Smooth muscle cell (in vitro differentiated cells): ENCODE data around the gene FKBP2. TPM values are rescaled to one million over a fixed set of nuclear protein-coding genes. Genes with fewer than 3 reads are reported as not detected.

Experiments used
- DNase-seq: peaks from one replicate; lab custom pipeline; 2025; ENCODE audit not compliant: unreplicated experiment; lab: John Stamatoyannopoulos, UW
- H2AFZ ChIP-seq: fragments of 200-600 bp; sonication (generic); 2 replicates; pipeline ENCODE4 v1.6.0; 2016; ENCODE audit warnings: antibody characterized with exemption, low read depth, mild to moderate bottlenecking
- H3F3A ChIP-seq: fragments of 200-600 bp; sonication (generic); 2 replicates; pipeline ENCODE4 v1.6.0; 2017; ENCODE audit warnings: antibody characterized with exemption, low read depth
- H3K27ac ChIP-seq: fragments of 200-600 bp; sonication (generic); 2 replicates; pipeline ENCODE4 v1.5.1; 2016; ENCODE audit warnings: low read depth, mild to moderate bottlenecking
- H3K27me3 ChIP-seq: fragments of 200-600 bp; sonication (generic); 2 replicates; pipeline ENCODE4 v1.6.1; 2016; ENCODE audit warnings: low read depth, mild to moderate bottlenecking
- H3K36me3 ChIP-seq: fragments of 200-600 bp; sonication (generic); 2 replicates; pipeline ENCODE4 v1.5.1; 2016; ENCODE audit warnings: low read depth
- H3K4me1 ChIP-seq: fragments of 200-600 bp; sonication (generic); 2 replicates; pipeline ENCODE4 v1.5.1; 2016; ENCODE audit warnings: low read depth
- H3K4me2 ChIP-seq: fragments of 200-600 bp; sonication (generic); 2 replicates; pipeline ENCODE4 v1.6.0; 2016; ENCODE audit warnings: mild to moderate bottlenecking
- H3K4me3 ChIP-seq: fragments of 200-600 bp; sonication (generic); 2 replicates; pipeline ENCODE4 v1.5.1; 2016; ENCODE audit warnings: mild to moderate bottlenecking
- H3K79me2 ChIP-seq: fragments of 200-600 bp; sonication (generic); 2 replicates; pipeline ENCODE4 v1.6.0; 2016; ENCODE audit warnings: low read depth, mild to moderate bottlenecking
- H3K9ac ChIP-seq: fragments of 200-600 bp; sonication (generic); 2 replicates; pipeline ENCODE4 v1.6.0; 2016; ENCODE audit warnings: low read depth
- H3K9me3 ChIP-seq: fragments of 200-600 bp; sonication (generic); replicated peaks from 2 replicates; pipeline ENCODE4 v1.5.1; 2016; ENCODE audit warnings: low read depth
- H4K20me1 ChIP-seq: fragments of 200-600 bp; sonication (generic); 2 replicates; pipeline ENCODE4 v1.6.0; 2016; ENCODE audit warnings: low read depth
- CTCF ChIP-seq: fragments of 200-600 bp; sonication (generic); IDR thresholded peaks from 2 replicates; pipeline ENCODE4 v1.5.1; 2017; ENCODE audit warnings: borderline replicate concordance, mild to moderate bottlenecking, antibody characterized with exemption; ENCODE audit not compliant: insufficient read depth, poor library complexity, severe bottlenecking
- WGBS: methylation state at CpG from one replicate; pipeline ENCODE4 v1.1.7; 2016; ENCODE audit warnings: low lambda C conversion rate; 5-methylcytosine and 5-hydroxymethylcytosine counted together
- polyA plus RNA-seq: library from polyadenylated mRNA; unstranded; fragments of >200 nt; fragmentation: Nextera tagmentation; extraction: Ambion mirVana; gene quantifications from 2 replicates; pipeline ENCODE4 v1.2.1, GENCODE V29; 2016
- total RNA-seq: library from RNA; depleted of rRNA; stranded (reverse); fragments of >200 nt; gene quantifications from 2 replicates; pipeline ENCODE4 v1.2.3, GENCODE V29; 2014

FKBP2 gene
- total and polyA plus RNA-seq, 2 experiments from 2014 or later, result 51.3 to 231 TPM

GRCh38 chr11:64258946-64259532 is 18.1 kb downstream of the FKBP2 start:
- Histone ChIP-seq H3K27me3 (no peaks in the 10 kb centered on the region), H3K4me2 (no peak overlapping the region), H3K27ac (no peak overlapping the region), H3K9ac (no peak overlapping the region), H3K9me3 (no peaks in the 10 kb centered on the region), H2AFZ (no peak overlapping the region), H3K36me3 (no peaks in the 10 kb centered on the region), H3K4me3 (no peak overlapping the region), H3K4me1 (no peaks in the 10 kb centered on the region), H3K79me2 (no peaks in the 10 kb centered on the region), H3F3A (no peaks in the 10 kb centered on the region), H4K20me1 (peaks cover 13% of the 10 kb centered on the region)
- TF ChIP-seq CTCF, result no peak
- WGBS, result 96% methylated on average over 30 of the region's 32 CpGs
- no peak for DNase-seq

DNA sequence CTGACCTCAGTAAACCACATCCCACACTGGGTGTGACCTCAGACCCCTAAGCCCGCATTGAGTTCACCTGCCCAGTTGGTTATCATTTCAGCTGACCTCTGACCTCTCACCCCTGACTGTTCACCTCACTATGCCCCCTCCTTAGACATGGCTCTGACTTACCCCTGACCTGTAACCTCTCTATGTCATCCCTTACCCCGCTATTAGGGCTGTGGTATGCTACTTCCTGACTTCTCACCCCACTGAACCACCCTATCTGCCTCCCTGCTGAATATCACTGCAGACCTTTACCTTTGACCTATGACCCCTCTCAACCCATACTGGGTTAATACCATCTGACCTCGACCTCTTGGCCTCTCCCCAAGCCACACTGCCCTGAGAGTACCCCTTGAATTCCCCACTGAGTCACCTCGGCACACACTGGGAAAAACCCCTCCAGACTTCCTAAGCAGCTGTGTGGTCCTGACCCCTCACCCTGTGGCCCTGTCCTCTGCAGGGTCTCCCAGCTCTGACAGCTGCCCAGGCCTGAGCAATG is 18.7 kb downstream of the FKBP2 start:
- no peaks in the 10 kb centered on the region for H3K79me2 ChIP-seq
- H3K4me2 ChIP-seq, result no peak overlapping the region
- TF ChIP-seq CTCF, result no peak
- no peak for DNase-seq
- no peaks in the 10 kb centered on the region for H3K36me3 ChIP-seq
- H3K27ac ChIP-seq, result no peak overlapping the region
- H3K4me3 ChIP-seq, result no peak overlapping the region
- no peak overlapping the region for H3K9ac ChIP-seq
- H3F3A ChIP-seq, result no peaks in the 10 kb centered on the region
- H3K9me3 ChIP-seq, result no peaks in the 10 kb centered on the region
- H3K27me3 ChIP-seq, result no peaks in the 10 kb centered on the region
- peaks cover 7% of the 10 kb centered on the region for H4K20me1 ChIP-seq
- no peak overlapping the region for H2AFZ ChIP-seq
- no peaks in the 10 kb centered on the region for H3K4me1 ChIP-seq
- WGBS, result 96% methylated on average over 4 of the region's 4 CpGs

DNA sequence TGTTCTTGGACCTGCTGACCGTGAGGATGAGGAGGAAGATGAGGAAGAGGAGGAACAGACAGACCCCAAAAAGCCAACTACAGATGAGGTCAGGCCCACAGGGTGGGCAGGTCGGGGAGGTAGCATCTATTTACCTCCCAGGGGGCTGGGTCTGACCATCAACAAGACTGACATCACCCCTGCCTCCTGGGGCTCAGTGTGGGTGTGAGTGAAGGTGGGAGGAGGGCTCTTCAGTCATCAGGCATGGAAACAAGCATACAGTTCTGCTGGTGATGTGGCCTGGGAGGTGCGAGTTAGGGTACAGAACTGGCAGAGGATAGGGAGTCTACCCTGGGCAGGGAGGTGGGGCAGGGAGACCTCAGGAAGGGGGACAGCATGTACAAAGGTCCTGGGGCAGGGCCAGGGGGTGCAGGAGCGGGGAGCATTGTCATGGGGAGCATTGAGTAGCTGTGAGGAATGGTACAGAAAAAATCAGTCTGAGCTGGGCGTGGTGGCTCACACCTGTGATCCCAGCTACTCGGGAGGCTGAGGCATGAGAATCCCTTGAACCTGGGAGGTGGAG is 19.3 kb downstream of the FKBP2 start:
- Histone ChIP-seq H3K9me3 (no peaks in the 10 kb centered on the region), H4K20me1 (peaks cover 5% of the 10 kb centered on the region), H3K4me3 (no peak overlapping the region), H3K4me2 (no peak overlapping the region), H3K27ac (no peak overlapping the region), H3K27me3 (no peaks in the 10 kb centered on the region), H3K36me3 (no peaks in the 10 kb centered on the region), H2AFZ (no peak overlapping the region), H3K9ac (no peak overlapping the region), H3K79me2 (no peaks in the 10 kb centered on the region), H3K4me1 (no peaks in the 10 kb centered on the region), H3F3A (no peaks in the 10 kb centered on the region)
- DNase-seq, result no peak
- WGBS, result 97% methylated on average over 6 of the region's 6 CpGs
- TF ChIP-seq CTCF, result no peak
